Glutamatergic neuron (in vitro differentiated cells): ENCODE data around the gene ADGRG7. TPM values are rescaled to one million over a fixed set of nuclear protein-coding genes. Genes with fewer than 3 reads are reported as not detected.

Source experiments
- DNase-seq: peaks from one replicate; pipeline ENCODE4 v3.0.0; 2022
- H3K27ac Mint-ChIP-seq: one replicate; pipeline ENCODE4 v1.8.0; 2020; ENCODE audit warnings: mild to moderate bottlenecking, mixed read lengths, inconsistent platforms; ENCODE audit not compliant: unreplicated experiment
- H3K27me3 Mint-ChIP-seq: one replicate; pipeline ENCODE4 v1.8.0; 2020; ENCODE audit warnings: mild to moderate bottlenecking, moderate library complexity, mixed read lengths, inconsistent platforms; ENCODE audit not compliant: unreplicated experiment
- H3K36me3 Mint-ChIP-seq: one replicate; pipeline ENCODE4 v1.8.0; 2020; ENCODE audit warnings: mild to moderate bottlenecking, mixed read lengths, inconsistent platforms; ENCODE audit not compliant: unreplicated experiment
- H3K4me1 Mint-ChIP-seq: one replicate; pipeline ENCODE4 v1.8.0; 2020; ENCODE audit warnings: mild to moderate bottlenecking, low read depth, mixed read lengths, inconsistent platforms; ENCODE audit not compliant: unreplicated experiment
- H3K4me3 Mint-ChIP-seq: one replicate; pipeline ENCODE4 v1.8.0; 2020; ENCODE audit warnings: mild to moderate bottlenecking, mixed read lengths, inconsistent platforms; ENCODE audit not compliant: unreplicated experiment
- H3K9me3 Mint-ChIP-seq: one replicate; pipeline ENCODE4 v1.8.0; 2020; ENCODE audit warnings: mild to moderate bottlenecking, moderate library complexity, mixed read lengths, inconsistent platforms; ENCODE audit not compliant: unreplicated experiment
- CTCF ChIP-seq: fragments of 200-600 bp; sonication (generic); IDR thresholded peaks from one replicate; pipeline ENCODE4 v1.5.0; 2021; ENCODE audit not compliant: partially characterized antibody, unreplicated experiment
- total RNA-seq: library from RNA; stranded (reverse); fragmentation: NEBNext Ultra II Directional; extraction: Animal tissue kit (Norgen Biotek cat#: 25700); gene quantifications from one replicate; pipeline ENCODE4 v1.2.1, GENCODE V29; 2021; ENCODE audit not compliant: unreplicated experiment

Gene ADGRG7
- total RNA-seq, 1 donor from 2014 or later, result not detected

- DNase-seq, result no peak
- Mint-ChIP-seq H3K36me3 (no peaks in the 10 kb centered on the region), H3K9me3 (peaks cover 2% of the 10 kb centered on the region), H3K4me3 (no peak overlapping the region), H3K27ac (no peak overlapping the region), H3K27me3 (no peaks in the 10 kb centered on the region), H3K4me1 (no peaks in the 10 kb centered on the region)
- no peak for TF ChIP-seq CTCF
Observed at GRCh38 chr3:100605358-100605757, 4.0 kb upstream of the ADGRG7 start.

DNA sequence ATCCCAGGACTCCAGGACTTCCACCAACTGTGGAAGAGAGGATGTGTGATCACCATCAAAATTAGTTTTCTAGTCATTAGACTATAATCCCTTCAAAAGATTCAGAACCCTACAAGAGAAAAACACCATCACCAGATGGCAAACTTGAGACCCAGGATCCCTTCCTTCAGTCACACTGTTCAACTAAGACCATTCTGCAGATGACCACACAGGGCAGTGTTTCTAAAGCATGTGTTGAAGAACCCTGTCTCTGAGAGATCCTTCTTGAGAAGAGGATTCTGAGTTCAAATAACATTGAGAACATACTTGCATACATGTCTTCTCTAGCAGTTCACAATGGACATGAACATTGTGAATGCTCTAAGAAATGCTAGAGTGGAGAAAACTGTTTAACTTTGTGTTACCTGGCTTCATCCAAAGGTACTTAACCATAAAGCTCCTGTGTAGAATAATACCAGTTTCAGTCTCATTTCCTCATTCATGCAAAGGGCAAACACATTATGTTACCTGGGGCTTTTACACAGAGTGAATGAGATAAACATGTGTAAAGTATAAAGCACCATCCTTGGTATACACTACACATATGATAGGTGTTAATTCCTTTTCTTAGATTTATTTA is 2.4 kb upstream of the ADGRG7 start:
- H3K4me3 Mint-ChIP-seq, result no peak overlapping the region
- peaks cover 2% of the 10 kb centered on the region for H3K9me3 Mint-ChIP-seq
- DNase-seq, result no peak
- TF ChIP-seq CTCF, result no peak
- H3K27ac Mint-ChIP-seq, result no peak overlapping the region
- no peaks in the 10 kb centered on the region for H3K4me1 Mint-ChIP-seq
- H3K27me3 Mint-ChIP-seq, result no peaks in the 10 kb centered on the region
- no peaks in the 10 kb centered on the region for H3K36me3 Mint-ChIP-seq

DNA sequence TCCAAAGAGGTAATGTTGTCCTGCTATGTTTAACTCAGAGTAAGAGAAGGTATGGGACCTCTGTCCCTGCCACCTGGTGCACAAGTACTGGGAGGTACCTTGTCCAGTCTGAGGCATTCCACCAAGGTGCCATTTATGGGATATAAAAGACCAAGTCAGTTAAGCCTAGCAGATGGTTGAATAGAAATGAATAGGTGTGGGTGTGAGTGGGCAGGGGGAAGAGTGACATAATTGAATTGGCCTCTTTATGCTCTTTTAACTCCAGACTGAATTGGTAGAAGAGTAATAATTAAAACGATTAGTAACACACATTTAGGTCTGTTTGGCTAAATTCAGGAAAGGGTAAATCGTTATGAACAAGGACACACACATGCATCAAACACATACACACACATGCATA is 562 bp downstream of the ADGRG7 start:
- Mint-ChIP-seq H3K27me3 (no peaks in the 10 kb centered on the region), H3K4me3 (no peak overlapping the region)
- TF ChIP-seq CTCF, result no peak

DNA sequence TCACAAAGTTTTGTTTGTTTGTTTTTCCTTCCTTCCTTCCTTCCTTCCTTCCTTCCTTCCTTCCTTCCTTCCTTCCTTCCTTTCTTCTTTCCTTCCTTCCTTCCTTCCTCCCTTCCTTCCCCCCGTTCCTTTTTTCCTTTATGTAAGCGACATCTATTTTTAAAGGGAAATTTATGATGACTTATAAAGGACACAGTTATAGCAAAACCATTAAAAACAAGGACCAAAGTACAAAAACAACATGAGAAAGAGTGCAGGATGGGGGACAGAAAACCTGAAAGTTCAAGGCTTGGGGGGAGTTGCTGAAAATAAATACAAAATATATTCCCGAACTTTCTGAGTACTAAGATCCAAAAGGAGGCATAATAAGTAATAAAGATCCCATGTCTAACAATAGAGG is 1.8 kb downstream of the ADGRG7 start:
- H3K4me3 Mint-ChIP-seq, result no peak overlapping the region
- peaks cover 2% of the 10 kb centered on the region for H3K9me3 Mint-ChIP-seq
- DNase-seq, result no peak

More for the DNA sequence above, 562 bp downstream of the ADGRG7 start:
- Mint-ChIP-seq H3K36me3 (no peaks in the 10 kb centered on the region), H3K27ac (no peak overlapping the region), H3K4me1 (no peaks in the 10 kb centered on the region), H3K9me3 (peaks cover 2% of the 10 kb centered on the region)
- no peak for DNase-seq

More for the DNA sequence above, 1.8 kb downstream of the ADGRG7 start:
- Mint-ChIP-seq H3K36me3 (no peaks in the 10 kb centered on the region), H3K4me1 (no peaks in the 10 kb centered on the region), H3K27me3 (no peaks in the 10 kb centered on the region), H3K27ac (no peak overlapping the region)
- TF ChIP-seq CTCF, result no peak
